ENCODE measurements around the gene CSTPP1.

CSTPP1 gene

GRCh38 chr11:47165253-47165840 is 228.8 kb downstream of the CSTPP1 start:
- H3K27ac ChIP-seq (replicated peaks), result no peak overlapping the region
- no peak overlapping the region for H3K4me3 ChIP-seq (replicated peaks; ENCODE audit: insufficient read depth, low read length)
- TF ChIP-seq SPI1 (IDR thresholded peaks at IDR 0.05; ENCODE audit: borderline replicate concordance, low read depth) (no peak), CTCF (IDR thresholded peaks at IDR 0.05; ENCODE audit: insufficient read depth, low read length) (no peak), GABPA (IDR thresholded peaks at IDR 0.05; ENCODE audit: low read depth) (no peak), REST (IDR thresholded peaks at IDR 0.05; ENCODE audit: insufficient replicate concordance, low read depth) (no peak), POLR2AphosphoS5 (IDR thresholded peaks at IDR 0.05; ENCODE audit: low read depth) (no peak)
- H3K27me3 ChIP-seq (ENCODE audit: insufficient read depth, poor library complexity, severe bottlenecking), result no peaks in the 10 kb centered on the region
- no peak for DNase-seq (ENCODE audit: low read depth in 1 of 2, low spot score in 1 of 2)

- Histone ChIP-seq H3K27ac (replicated peaks) (no peak overlapping the region), H3K27me3 (ENCODE audit: insufficient read depth, poor library complexity, severe bottlenecking) (no peaks in the 10 kb centered on the region), H3K4me3 (replicated peaks; ENCODE audit: insufficient read depth, low read length) (no peak overlapping the region)
- TF ChIP-seq POLR2AphosphoS5 (IDR thresholded peaks at IDR 0.05; ENCODE audit: low read depth) (0 out of 2 replicates have a peak, but pooled peaks have one; percentile 16), CTCF (IDR thresholded peaks at IDR 0.05; ENCODE audit: insufficient read depth, low read length) (no peak)
- no peak for DNase-seq (ENCODE audit: low read depth in 1 of 2, low spot score in 1 of 2)
Measured at GRCh38 chr11:47166368-47166767, 229.8 kb downstream of the CSTPP1 start.

GRCh38 chr11:47171061-47171838 is 234.7 kb downstream of the CSTPP1 start:
- no peak for DNase-seq (ENCODE audit: low read depth in 1 of 2, low spot score in 1 of 2)
- Histone ChIP-seq H3K4me3 (replicated peaks; ENCODE audit: insufficient read depth, low read length) (no peak overlapping the region), H3K27me3 (ENCODE audit: insufficient read depth, poor library complexity, severe bottlenecking) (no peaks in the 10 kb centered on the region), H3K27ac (replicated peaks) (no peak overlapping the region)
- no peak for TF ChIP-seq REST (IDR thresholded peaks at IDR 0.05; ENCODE audit: insufficient replicate concordance, low read depth)
- TF ChIP-seq POLR2AphosphoS5 (IDR thresholded peaks at IDR 0.05; ENCODE audit: low read depth), result no peak
- TF ChIP-seq CTCF (IDR thresholded peaks at IDR 0.05; ENCODE audit: insufficient read depth, low read length), result no peak
- TF ChIP-seq GABPA (IDR thresholded peaks at IDR 0.05; ENCODE audit: low read depth), result no peak
- no peak for TF ChIP-seq SPI1 (IDR thresholded peaks at IDR 0.05; ENCODE audit: borderline replicate concordance, low read depth)

Data from HL-60 (cell line).